Mesenchymal stem cell (in vitro differentiated cells and primary cell): ENCODE results near the gene TSEN15.

Source experiments
- DNase-seq: peaks from one replicate; pipeline ENCODE4 v3.0.0-alpha.2; 2013
- H2AFZ ChIP-seq: one replicate; pipeline ENCODE4 v1.6.1; 2013; ENCODE audit warnings: low read depth, mild to moderate bottlenecking, control low read depth, inconsistent platforms, low read length, moderate library complexity
- H2AK5ac ChIP-seq: 2 replicates; pipeline ENCODE4 v1.6.1; 2013; ENCODE audit warnings: low read length, moderate library complexity, mild to moderate bottlenecking, inconsistent platforms; ENCODE audit not compliant: severe bottlenecking
- H2BK120ac ChIP-seq: one replicate; pipeline ENCODE4 v1.6.1; 2013; ENCODE audit warnings: low read depth, mild to moderate bottlenecking, inconsistent platforms, low read length, moderate library complexity
- H2BK12ac ChIP-seq, 2 experiments: one replicate each; pipeline ENCODE4 v1.6.1; 2013; ENCODE audit warnings: inconsistent platforms in 2 of 2, low read length in 2 of 2, mild to moderate bottlenecking in 2 of 2, moderate library complexity in 2 of 2, control low read depth in 1 of 2
- H2BK15ac ChIP-seq: one replicate; pipeline ENCODE4 v1.6.1; 2013; ENCODE audit warnings: mild to moderate bottlenecking, low read depth, inconsistent platforms; ENCODE audit not compliant: poor library complexity, severe bottlenecking
- H2BK5ac ChIP-seq: 2 replicates; pipeline ENCODE4 v1.6.1; 2013; ENCODE audit warnings: low read depth, mild to moderate bottlenecking, low read length, control low read depth, inconsistent platforms; ENCODE audit not compliant: poor library complexity, severe bottlenecking
- H3K14ac ChIP-seq, 2 experiments: one replicate each; pipeline ENCODE4 v1.6.1; 2013; ENCODE audit warnings: inconsistent platforms in 2 of 2, low read length in 2 of 2, control low read depth in 1 of 2, mild to moderate bottlenecking in 1 of 2, moderate library complexity in 1 of 2
- H3K18ac ChIP-seq, 2 experiments: one replicate each; pipeline ENCODE4 v1.6.1; 2013; ENCODE audit warnings: inconsistent platforms in 2 of 2, low read length in 2 of 2, control low read depth in 1 of 2, low read depth in 1 of 2, mild to moderate bottlenecking in 1 of 2
- H3K23ac ChIP-seq, 2 experiments: one replicate each; pipeline ENCODE4 v1.6.1; 2013; ENCODE audit warnings: inconsistent platforms in 2 of 2, low read length in 2 of 2, mild to moderate bottlenecking in 2 of 2, moderate library complexity in 2 of 2, control low read depth in 1 of 2
- H3K27ac ChIP-seq: 2 replicates; pipeline ENCODE4 v1.5.1; 2013; ENCODE audit warnings: mild to moderate bottlenecking, moderate library complexity, low read length, control low read depth, inconsistent platforms; ENCODE audit not compliant: poor library complexity, severe bottlenecking
- H3K27me3 ChIP-seq, 2 experiments: 2 replicates each; pipeline versions ENCODE4 v1.6.1 to v1.7.0; 2013; ENCODE audit warnings: low read length in 2 of 2, mild to moderate bottlenecking in 2 of 2, moderate library complexity in 2 of 2, control low read depth in 1 of 2, inconsistent platforms in 1 of 2; ENCODE audit not compliant: control insufficient read depth in 1 of 2, insufficient read depth in 1 of 2
- H3K36me3 ChIP-seq, 2 experiments: 2 replicates each; pipeline versions ENCODE4 v1.6.1 to v1.7.0; 2013; ENCODE audit warnings: low read length in 2 of 2, control low read depth in 1 of 2, inconsistent platforms in 1 of 2, low read depth in 1 of 2, mild to moderate bottlenecking in 1 of 2; ENCODE audit not compliant: insufficient read depth in 2 of 2, control insufficient read depth in 1 of 2
- H3K4ac ChIP-seq, 2 experiments: one replicate each; pipeline ENCODE4 v1.6.1; 2013; ENCODE audit warnings: inconsistent platforms in 2 of 2, low read length in 2 of 2, mild to moderate bottlenecking in 2 of 2, moderate library complexity in 2 of 2, control low read depth in 1 of 2, low read depth in 1 of 2
- H3K4me1 ChIP-seq: 2 replicates; pipeline ENCODE4 v1.6.1; 2013; ENCODE audit warnings: low read depth, low read length, control low read depth; ENCODE audit not compliant: control insufficient read depth, insufficient read depth
- H3K4me2 ChIP-seq: 2 replicates; pipeline ENCODE4 v1.6.1; 2013; ENCODE audit warnings: low read length, mild to moderate bottlenecking, inconsistent platforms; ENCODE audit not compliant: poor library complexity, severe bottlenecking
- H3K4me3 ChIP-seq, 2 experiments: 2 replicates each; pipeline versions ENCODE4 v1.5.1 to v1.7.0; 2013; ENCODE audit warnings: low read length in 2 of 2, mild to moderate bottlenecking in 2 of 2, control low read depth in 1 of 2, low read depth in 1 of 2; ENCODE audit not compliant: insufficient read depth in 1 of 2
- H3K79me1 ChIP-seq: replicated peaks from 2 replicates; pipeline ENCODE4 v1.6.1; 2013; ENCODE audit warnings: mild to moderate bottlenecking, control low read depth, low read length, inconsistent platforms; ENCODE audit not compliant: poor library complexity, severe bottlenecking
- H3K9ac ChIP-seq: 2 replicates; pipeline ENCODE4 v1.7.0; 2013; ENCODE audit warnings: mild to moderate bottlenecking, low read length, moderate library complexity
- H3K9me3 ChIP-seq: 2 replicates; pipeline ENCODE4 v1.7.0; 2013; ENCODE audit warnings: mild to moderate bottlenecking, low read length; ENCODE audit not compliant: control insufficient read depth
- H4K8ac ChIP-seq: one replicate; pipeline ENCODE4 v1.6.1; 2013; ENCODE audit warnings: inconsistent platforms, mild to moderate bottlenecking, low read length, moderate library complexity
- H4K91ac ChIP-seq: one replicate; pipeline ENCODE4 v1.6.1; 2013; ENCODE audit warnings: mild to moderate bottlenecking, low read length, inconsistent platforms
- WGBS: methylation state at CpG from one replicate; pipeline ENCODE4 v1.1.7; 2013; ENCODE audit warnings: mixed read lengths; 5-methylcytosine and 5-hydroxymethylcytosine counted together

The TSEN15 gene

DNA sequence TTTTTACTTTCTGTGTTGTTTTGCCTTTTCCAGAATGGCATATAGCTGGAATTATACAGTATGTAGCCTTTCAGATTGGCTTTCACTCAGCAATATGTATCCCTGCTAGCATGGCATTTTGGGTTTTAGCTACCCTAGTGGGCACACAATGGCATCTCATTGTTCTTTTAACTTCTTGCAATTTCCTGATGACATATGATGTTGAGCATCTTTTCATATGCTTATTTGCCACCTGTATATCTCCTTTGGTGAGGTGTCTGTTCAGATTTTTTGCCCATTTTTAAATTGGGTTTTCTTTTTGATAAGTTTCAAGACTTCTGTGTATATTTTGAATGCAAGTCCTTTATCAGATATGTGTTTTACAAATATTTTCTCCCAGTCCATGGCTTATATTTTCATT lies 14.0 kb downstream of the TSEN15 start:
- no peak overlapping the region for H3K9ac ChIP-seq
- H2BK15ac ChIP-seq, result no peak overlapping the region
- no peak overlapping the region for H3K23ac ChIP-seq
- no peak overlapping the region for H2AFZ ChIP-seq
- no peak overlapping the region for H4K8ac ChIP-seq
- H2BK12ac ChIP-seq, result no peak overlapping the region
- H3K79me1 ChIP-seq, result peaks cover 12% of the 10 kb centered on the region
- H3K4me2 ChIP-seq, result no peak overlapping the region
- H3K18ac ChIP-seq, result no peak overlapping the region
- no peaks in the 10 kb centered on the region for H3K4me1 ChIP-seq
- H3K14ac ChIP-seq, result no peak overlapping the region
- no peak overlapping the region for H2AK5ac ChIP-seq
- no peak overlapping the region for H3K27ac ChIP-seq
- H3K36me3 ChIP-seq, result peaks cover 0 to 6% of the 10 kb centered on the region in 2 experiments
- no peak for DNase-seq
- no peak overlapping the region for H2BK5ac ChIP-seq
- H3K9me3 ChIP-seq, result no peaks in the 10 kb centered on the region
- no peak overlapping the region for H3K4ac ChIP-seq
- no peaks in the 10 kb centered on the region for H3K27me3 ChIP-seq
- no peak overlapping the region for H3K4me3 ChIP-seq
- no peak overlapping the region for H2BK120ac ChIP-seq
- H4K91ac ChIP-seq, result no peak overlapping the region

DNA sequence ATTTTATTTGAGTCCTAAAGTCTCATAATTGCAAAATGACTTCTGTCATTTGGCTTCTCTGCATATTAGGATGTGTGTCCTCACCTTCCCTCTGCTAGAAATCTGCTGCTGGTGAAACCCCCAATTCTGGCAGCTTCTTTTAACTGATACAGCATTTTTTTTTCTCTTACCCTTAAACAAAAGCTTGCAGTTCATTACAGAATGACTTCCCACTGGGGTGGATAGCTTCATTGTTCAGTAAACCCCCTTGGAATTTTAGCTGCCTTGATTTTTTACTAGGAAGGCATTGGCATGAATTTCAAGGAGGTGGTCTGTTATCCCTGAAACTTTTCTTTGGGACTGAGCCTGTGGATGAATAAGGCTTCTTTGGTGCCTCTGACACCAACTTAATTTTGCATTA lies 16.8 kb downstream of the TSEN15 start:
- Histone ChIP-seq H3K4me2 (no peak overlapping the region), H3K14ac (no peak overlapping the region), H2AK5ac (no peak overlapping the region), H2BK120ac (no peak overlapping the region), H2BK15ac (no peak overlapping the region), H3K9ac (no peak overlapping the region), H3K9me3 (no peaks in the 10 kb centered on the region), H3K23ac (no peak overlapping the region), H4K8ac (no peak overlapping the region), H3K27me3 (no peaks in the 10 kb centered on the region), H3K4me1 (no peaks in the 10 kb centered on the region), H3K79me1 (peaks cover 14% of the 10 kb centered on the region), H3K4ac (no peak overlapping the region), H3K36me3 (peaks cover 0 to 6% of the 10 kb centered on the region in 2 experiments), H3K4me3 (no peak overlapping the region), H3K18ac (no peak overlapping the region), H2BK12ac (no peak overlapping the region), H4K91ac (no peak overlapping the region), H3K27ac (no peak overlapping the region), H2AFZ (no peak overlapping the region), H2BK5ac (no peak overlapping the region)
- no peak for DNase-seq

DNA sequence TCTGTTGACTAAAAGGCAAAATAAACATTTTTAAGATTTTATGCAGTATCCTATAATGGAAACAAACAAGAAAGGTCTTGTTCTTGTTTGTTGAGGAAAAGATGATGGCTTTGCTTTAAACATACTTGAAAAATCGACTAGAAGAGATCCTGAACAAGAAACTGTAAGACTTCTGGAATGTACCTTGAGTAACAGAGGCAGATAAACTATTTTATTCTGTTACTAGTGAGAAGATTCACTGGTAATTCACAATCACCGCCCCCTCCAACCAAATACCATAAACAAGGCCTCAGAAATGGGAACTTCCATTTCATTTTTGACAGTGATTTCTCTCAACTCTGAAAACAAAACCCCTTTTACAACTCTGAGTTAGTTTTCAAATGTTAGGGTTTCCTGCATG lies 18.1 kb downstream of the TSEN15 start:
- H3K18ac ChIP-seq, result no peak overlapping the region
- H2AK5ac ChIP-seq, result no peak overlapping the region
- H3K4ac ChIP-seq, result no peak overlapping the region
- 43% methylated on average over 2 of the region's 2 CpGs for WGBS
- no peak overlapping the region for H2BK15ac ChIP-seq
- H4K91ac ChIP-seq, result no peak overlapping the region
- peaks cover 3 to 6% of the 10 kb centered on the region in 2 experiments for H3K36me3 ChIP-seq
- H3K4me3 ChIP-seq, result no peak overlapping the region
- no peak overlapping the region for H3K9ac ChIP-seq
- no peaks in the 10 kb centered on the region for H3K4me1 ChIP-seq
- H3K27ac ChIP-seq, result no peak overlapping the region
- H3K27me3 ChIP-seq, result no peaks in the 10 kb centered on the region
- peak; percentile 22 for DNase-seq
- H3K23ac ChIP-seq, result no peak overlapping the region
- no peak overlapping the region for H3K14ac ChIP-seq
- no peak overlapping the region for H2BK120ac ChIP-seq
- no peak overlapping the region for H4K8ac ChIP-seq
- H3K4me2 ChIP-seq, result no peak overlapping the region
- peaks cover 8% of the 10 kb centered on the region for H3K79me1 ChIP-seq
- no peak overlapping the region for H2AFZ ChIP-seq
- H3K9me3 ChIP-seq, result no peaks in the 10 kb centered on the region
- no peak overlapping the region for H2BK12ac ChIP-seq
- no peak overlapping the region for H2BK5ac ChIP-seq

DNA sequence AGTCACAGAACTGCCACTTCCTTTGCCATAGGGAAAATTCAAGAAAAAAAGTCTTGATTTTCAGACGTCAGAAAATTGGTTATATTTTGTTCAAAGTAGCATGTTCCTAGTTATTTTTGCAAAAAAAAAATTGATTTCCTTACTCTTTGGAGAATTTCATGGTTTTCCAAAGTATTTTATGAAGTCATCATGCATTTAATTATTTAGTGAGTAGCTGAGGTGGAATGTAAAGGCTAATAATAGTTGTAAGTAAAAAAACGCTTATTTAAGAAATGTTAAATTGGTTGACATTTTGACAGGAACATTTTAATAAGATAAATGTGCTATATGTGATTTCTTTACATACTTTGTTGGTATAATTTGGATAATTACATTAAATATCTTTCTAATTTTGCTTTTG lies 20.8 kb downstream of the TSEN15 start:
- Histone ChIP-seq H3K27me3 (no peaks in the 10 kb centered on the region), H3K36me3 (peaks cover 3 to 4% of the 10 kb centered on the region in 2 experiments), H4K8ac (no peak overlapping the region), H3K4me2 (no peak overlapping the region), H3K23ac (no peak overlapping the region), H2BK120ac (no peak overlapping the region), H3K4ac (no peak overlapping the region), H2AFZ (no peak overlapping the region), H2BK5ac (no peak overlapping the region), H4K91ac (no peak overlapping the region), H3K14ac (no peak overlapping the region), H2BK15ac (no peak overlapping the region), H2BK12ac (no peak overlapping the region), H3K4me3 (no peak overlapping the region), H3K9me3 (peaks cover 6% of the 10 kb centered on the region), H2AK5ac (no peak overlapping the region), H3K18ac (no peak overlapping the region), H3K27ac (no peak overlapping the region), H3K79me1 (peaks cover 5% of the 10 kb centered on the region), H3K9ac (no peak overlapping the region), H3K4me1 (no peaks in the 10 kb centered on the region)
- WGBS, result no CpG with 5 or more reads among the region's 2 CpGs
- DNase-seq, result no peak
